H1 (cell line): ENCODE results near the gene NCF2.

ENCODE experiments used
- CHD2 ChIP-seq: IDR thresholded peaks from 2 replicates; pipeline ENCODE4 v1.6.1; 2012; ENCODE audit warnings: low read length, improper control_type of control experiment
- EP300 ChIP-seq, 2 experiments: IDR thresholded peaks; 1 replicate in 1 of 2; 2 replicates in 1 of 2; pipeline ENCODE4 v1.6.1; 2011 to 2012; ENCODE audit warnings: low read depth in 2 of 2, low read length in 2 of 2, mild to moderate bottlenecking in 2 of 2, borderline replicate concordance in 1 of 2, inconsistent platforms in 1 of 2, moderate library complexity in 1 of 2
- TF ChIP-seq, protein P1 (sequence below): IDR thresholded peaks from 2 replicates; pipeline ENCODE4 v1.6.1; 2012; ENCODE audit warnings: inconsistent platforms

DNA sequence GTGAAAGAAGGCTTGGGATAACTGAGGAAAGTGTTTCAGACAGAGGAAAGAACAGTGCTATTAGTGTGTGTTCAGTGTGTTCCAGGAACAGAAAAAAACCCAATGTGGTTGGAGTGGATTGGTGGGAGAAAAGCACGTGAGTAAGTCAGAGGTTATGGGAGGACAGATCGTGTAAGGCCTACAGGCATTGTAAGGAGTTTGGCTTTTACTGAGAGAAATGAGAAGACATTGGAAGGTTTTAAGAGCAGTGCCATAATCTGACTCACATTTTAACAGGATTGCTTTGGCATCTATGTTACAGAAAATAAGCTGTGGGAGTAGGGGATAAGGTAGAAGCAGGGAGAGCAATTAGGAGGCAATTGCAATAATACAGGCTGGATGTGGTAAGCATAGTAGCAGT, 40.5 kb upstream of the NCF2 start:
- TF ChIP-seq, protein P1, sequence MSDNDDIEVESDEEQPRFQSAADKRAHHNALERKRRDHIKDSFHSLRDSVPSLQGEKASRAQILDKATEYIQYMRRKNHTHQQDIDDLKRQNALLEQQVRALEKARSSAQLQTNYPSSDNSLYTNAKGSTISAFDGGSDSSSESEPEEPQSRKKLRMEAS, result no peak
- TF ChIP-seq CHD2 (no peak), EP300 (IDR thresholded peaks at IDR 0.05; ENCODE audit: borderline replicate concordance in 1 of 2, low read depth in 2 of 2, low read length in 2 of 2) (no peak)
